DND-41 (cell line): ENCODE data around the gene CDX2.

Source experiments
- EZH2 ChIP-seq: IDR thresholded peaks from 3 replicates; pipeline ENCODE4 v1.6.1; 2012; ENCODE audit warnings: borderline replicate concordance, low read depth, mild to moderate bottlenecking, moderate library complexity, low read length, inconsistent platforms; ENCODE audit not compliant: severe bottlenecking
- TF ChIP-seq, protein P1 (sequence below): IDR thresholded peaks from 2 replicates; pipeline ENCODE4 v1.5.1; 2012; ENCODE audit warnings: borderline replicate concordance, low read length, moderate library complexity, mild to moderate bottlenecking; ENCODE audit not compliant: poor library complexity, severe bottlenecking; ENCODE audit errors: extremely low read depth

DNA sequence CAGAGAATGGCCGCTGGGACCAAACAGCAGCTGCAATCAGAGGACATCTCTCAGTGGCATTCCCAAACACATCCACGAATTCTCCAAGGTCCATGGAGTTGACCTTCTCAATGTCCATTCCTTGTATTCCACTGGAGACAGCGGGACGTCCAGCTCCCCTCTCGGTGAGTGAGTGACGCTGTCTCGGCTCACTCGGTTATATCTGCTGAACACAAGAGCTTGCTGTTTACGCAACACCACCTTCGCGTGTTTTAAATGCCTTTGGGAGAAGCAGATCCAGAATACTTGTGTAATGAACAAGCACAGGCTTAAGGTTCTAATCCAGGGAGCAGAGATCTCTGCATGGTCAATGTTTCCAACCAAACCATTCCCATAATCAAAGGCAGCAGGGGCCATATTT lies 19.4 kb upstream of the CDX2 start, which contains the start of gene URAD:
- TF ChIP-seq, protein P1, sequence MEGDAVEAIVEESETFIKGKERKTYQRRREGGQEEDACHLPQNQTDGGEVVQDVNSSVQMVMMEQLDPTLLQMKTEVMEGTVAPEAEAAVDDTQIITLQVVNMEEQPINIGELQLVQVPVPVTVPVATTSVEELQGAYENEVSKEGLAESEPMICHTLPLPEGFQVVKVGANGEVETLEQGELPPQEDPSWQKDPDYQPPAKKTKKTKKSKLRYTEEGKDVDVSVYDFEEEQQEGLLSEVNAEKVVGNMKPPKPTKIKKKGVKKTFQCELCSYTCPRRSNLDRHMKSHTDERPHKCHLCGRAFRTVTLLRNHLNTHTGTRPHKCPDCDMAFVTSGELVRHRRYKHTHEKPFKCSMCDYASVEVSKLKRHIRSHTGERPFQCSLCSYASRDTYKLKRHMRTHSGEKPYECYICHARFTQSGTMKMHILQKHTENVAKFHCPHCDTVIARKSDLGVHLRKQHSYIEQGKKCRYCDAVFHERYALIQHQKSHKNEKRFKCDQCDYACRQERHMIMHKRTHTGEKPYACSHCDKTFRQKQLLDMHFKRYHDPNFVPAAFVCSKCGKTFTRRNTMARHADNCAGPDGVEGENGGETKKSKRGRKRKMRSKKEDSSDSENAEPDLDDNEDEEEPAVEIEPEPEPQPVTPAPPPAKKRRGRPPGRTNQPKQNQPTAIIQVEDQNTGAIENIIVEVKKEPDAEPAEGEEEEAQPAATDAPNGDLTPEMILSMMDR = no peak
- TF ChIP-seq EZH2 = no peak
